Measurements from ENCODE around the gene ABCD1.

GRCh38 chrX:153781428-153782047, 56.9 kb downstream of the ABCD1 start:
- TF ChIP-seq EZH2 (IDR thresholded peaks at IDR 0.05; ENCODE audit: low read depth) (no peak), CTCF (conservative IDR thresholded peaks at IDR 0.05) (no peak)

Measured in PC-9 (cell line).